HG02970 (cell line): ENCODE data around the gene MYRIP.

ENCODE experiments used
- ATAC-seq: cut with Tn5 transposase; IDR thresholded peaks from one replicate; pipeline ENCODE4 v1.9.1; 2021; ENCODE audit warnings: mild to moderate bottlenecking, moderate library complexity, moderate number of reproducible peaks; ENCODE audit not compliant: unreplicated experiment, low FRiP score

The MYRIP gene

DNA sequence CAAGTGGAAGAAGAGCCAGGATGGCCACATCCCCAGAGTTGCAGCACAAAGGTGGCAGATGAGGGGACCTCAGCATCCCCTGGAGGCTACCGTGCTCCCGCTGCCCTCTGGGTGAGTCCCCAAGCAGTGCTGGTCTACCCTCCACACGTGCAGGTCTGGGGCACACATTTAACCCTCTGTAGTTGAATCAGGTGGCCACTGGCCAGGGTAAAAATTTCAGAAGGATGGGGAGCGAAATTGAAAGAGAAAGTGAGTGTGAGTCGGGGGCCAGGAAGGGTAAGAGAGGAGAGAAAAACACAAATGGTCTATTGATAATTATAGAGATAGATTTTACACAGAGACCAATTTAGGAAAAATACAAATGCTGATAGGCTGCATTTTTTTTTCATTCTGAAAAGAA lies 360.6 kb downstream of the MYRIP start:
- peak; percentile 41 for ATAC-seq

- ATAC-seq, result peak; percentile 92
These were observed 361.0 kb downstream of the MYRIP start for GRCh38 chr3:40170395-40170794.

GRCh38 chr3:40172560-40172959 lies 363.2 kb downstream of the MYRIP start:
- no peak for ATAC-seq

- no peak for ATAC-seq
These were observed 363.9 kb downstream of the MYRIP start for GRCh38 chr3:40173227-40173721.

DNA sequence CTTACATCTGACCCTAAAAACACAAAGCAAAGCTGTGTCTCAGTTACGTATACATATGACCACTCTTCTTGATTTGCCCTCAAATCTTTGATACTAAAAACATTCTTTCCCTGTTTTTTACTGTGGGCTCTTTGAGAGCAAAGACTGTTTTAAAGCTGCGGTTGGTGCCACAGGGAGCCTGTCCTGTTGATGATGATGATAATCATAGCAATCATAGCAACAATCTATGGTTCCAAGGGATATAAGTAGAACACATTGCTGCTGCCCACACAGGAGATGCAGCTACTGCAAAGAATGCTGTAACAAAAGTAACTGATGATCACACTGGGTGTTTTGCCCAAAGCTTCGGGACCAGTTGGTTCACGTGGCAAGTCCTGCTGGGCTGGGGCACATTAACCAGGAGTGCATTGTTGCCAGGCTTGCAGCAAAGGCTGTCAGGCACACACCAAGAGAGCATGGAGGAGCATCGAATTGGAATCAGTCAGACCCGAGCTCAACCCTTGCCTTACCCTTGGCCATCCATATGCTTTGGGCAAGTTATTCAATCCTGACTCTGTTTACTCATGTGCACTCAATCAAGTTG lies 368.7 kb downstream of the MYRIP start:
- no peak for ATAC-seq

DNA sequence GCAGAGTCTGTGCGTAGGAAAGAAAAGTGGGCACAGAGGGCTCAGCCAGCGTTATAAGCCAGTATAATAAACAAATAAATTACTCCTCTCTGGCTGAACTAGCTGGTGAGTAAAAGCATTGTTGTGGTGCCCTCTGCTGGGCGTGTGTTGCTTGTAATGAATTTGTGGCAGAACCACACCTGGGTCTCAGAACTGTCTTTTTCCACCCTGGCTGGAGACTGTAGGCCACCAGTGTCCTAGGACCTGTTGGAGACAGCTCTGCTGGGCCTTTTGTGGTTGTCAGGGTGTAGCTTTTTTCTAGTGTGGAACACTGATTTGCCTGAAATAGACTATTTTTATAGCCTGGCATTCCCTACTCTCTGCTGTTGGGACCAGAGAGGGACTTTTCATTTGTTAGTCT lies 369.6 kb downstream of the MYRIP start:
- ATAC-seq, result no peak

DNA sequence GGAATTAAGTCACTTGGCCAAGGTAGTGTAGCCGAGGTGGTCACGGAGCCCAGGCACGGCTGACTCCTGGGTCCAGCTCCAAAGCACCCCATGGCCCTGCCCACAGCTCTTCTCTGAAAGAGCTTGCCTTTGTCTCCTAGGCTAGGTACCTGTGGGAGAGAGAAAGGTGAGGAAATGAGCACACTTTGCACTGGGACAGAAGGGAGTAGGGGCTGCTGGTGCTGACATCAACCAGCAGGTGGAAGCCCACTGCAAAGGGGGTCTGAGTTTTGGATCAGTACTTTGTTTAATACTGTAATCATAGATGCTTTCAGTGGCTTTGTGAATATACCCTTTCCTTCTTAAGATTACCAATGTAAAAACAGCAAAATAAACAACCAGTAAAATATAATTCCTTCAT lies 371.8 kb downstream of the MYRIP start:
- ATAC-seq, result no peak

GRCh38 chr3:40185029-40185695 lies 375.8 kb downstream of the MYRIP start:
- peak; percentile 52 for ATAC-seq

DNA sequence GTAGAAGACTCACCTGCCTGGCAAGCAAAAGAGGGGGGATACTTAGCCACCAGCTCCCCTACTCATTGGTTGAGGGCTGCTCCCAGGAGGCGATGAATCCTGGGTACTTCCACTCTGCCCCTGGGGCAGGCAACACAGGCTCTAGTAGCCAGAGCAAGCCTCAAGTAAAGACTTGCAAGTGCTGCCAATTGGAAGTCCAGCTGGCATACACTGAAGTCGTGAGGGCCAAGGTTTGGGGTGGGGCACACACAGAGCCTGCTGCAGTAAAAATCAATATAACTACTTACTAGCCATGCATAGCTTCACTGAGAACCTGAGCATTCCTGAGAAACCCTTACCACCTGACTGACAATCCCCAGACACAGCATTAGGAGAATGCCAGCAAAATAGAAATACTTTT lies 377.1 kb downstream of the MYRIP start:
- ATAC-seq, result no peak

DNA sequence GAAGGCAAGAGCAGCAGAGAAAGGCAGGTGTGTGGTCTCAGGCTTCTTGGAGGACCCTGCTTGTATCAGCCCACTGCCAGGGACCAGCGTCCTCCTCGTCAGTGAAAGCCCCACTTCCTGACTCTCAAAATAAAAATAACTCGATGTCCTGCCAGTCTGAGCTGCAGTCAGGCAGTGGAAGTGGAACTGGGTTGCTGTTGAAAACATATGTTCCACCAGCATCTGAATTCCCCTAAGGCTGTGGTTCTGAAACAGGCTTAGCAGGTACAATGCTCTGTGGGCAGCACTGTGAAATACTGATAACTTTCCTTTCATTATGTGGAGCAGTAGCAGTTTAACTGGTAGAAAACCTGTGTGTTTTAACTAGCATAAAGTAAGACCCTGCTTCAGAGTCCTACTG lies 378.5 kb downstream of the MYRIP start:
- peak; percentile 38 for ATAC-seq

- ATAC-seq, result no peak
These were observed 379.7 kb downstream of the MYRIP start for GRCh38 chr3:40189118-40189517.

- no peak for ATAC-seq
These were observed 380.6 kb downstream of the MYRIP start for GRCh38 chr3:40190056-40190455.

- no peak for ATAC-seq
These were observed 381.8 kb downstream of the MYRIP start for GRCh38 chr3:40191251-40191650.

DNA sequence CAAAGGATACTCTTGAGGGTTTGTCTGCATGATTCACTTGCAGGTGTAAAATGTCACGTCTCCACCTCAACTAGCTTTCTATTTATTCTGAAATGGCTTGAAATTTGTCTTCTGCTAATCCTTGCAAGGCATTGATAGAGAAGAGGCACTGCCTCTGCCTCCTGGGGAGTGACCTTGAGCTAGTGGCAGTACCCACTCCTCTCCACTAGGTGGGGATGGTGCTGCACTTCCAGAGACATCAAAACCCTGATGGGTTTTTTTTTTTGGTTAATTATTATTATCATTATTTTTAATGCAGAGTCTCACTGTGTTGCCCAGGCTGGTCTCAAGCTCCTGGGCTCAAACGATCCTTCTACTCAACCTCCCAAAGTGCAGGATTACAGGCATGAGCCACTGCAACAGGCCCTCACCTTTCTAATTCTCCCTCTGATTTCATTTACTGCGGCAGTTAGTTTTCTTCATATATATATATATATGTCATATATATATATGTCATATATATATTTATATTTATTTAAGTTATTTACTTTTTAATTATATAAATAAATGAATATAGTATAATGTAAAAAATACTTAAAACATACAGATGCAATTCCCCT lies 382.5 kb downstream of the MYRIP start:
- peak; percentile 56 for ATAC-seq

GRCh38 chr3:40192628-40193027 lies 383.2 kb downstream of the MYRIP start:
- ATAC-seq, result no peak

DNA sequence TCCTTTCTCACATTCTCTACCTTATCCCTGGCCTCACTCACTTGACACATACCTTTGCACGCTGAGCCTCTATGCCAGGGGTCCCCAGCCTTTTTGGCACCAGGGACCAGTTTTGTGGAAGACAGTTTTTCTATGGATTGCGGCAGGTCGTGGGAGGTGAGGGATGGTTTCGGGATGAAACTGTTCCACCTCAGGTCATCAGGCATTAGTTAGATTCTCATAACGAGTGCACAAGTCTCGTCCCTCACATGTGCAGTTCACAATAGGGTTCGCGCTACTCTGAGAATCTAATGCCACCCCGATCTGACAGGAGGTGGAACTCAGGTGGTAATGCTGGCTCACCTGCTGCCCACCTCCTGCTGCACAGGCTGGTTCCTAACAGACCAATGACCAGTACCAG lies 387.6 kb downstream of the MYRIP start:
- no peak for ATAC-seq

DNA sequence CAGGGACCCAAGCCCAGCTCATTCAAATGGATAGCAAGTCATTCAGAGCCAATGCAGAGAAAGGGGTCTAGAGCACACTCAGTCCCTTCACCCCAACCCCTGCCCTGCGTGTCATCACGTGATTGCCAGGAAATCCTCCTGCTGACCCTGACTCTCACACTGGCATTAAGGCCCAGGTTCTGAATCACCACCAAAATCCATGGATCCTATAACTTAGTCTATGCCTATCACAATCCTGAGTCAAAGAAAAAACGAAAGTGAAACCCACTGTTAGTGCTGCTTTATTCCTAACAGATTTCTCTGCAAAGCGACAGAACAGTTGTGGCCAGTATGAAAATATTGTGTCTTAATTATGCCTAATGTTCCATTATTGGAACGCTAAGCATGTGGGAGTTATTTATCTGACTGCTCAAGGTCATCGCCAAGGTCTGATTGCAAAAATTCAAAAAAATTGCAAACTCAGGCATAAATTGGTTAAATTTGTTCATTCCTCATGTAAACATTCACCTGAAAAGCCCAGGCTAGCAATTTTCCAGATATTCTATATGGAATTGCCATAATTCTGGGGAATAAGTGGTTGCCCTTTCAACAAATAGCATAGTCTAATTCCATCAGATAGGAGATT lies 391.4 kb downstream of the MYRIP start:
- no peak for ATAC-seq

GRCh38 chr3:40201770-40202169 lies 392.4 kb downstream of the MYRIP start:
- ATAC-seq, result no peak

- no peak for ATAC-seq
These were observed 397.1 kb downstream of the MYRIP start for GRCh38 chr3:40206522-40206921.

- ATAC-seq, result no peak
These were observed 398.4 kb downstream of the MYRIP start for GRCh38 chr3:40207796-40208195.

DNA sequence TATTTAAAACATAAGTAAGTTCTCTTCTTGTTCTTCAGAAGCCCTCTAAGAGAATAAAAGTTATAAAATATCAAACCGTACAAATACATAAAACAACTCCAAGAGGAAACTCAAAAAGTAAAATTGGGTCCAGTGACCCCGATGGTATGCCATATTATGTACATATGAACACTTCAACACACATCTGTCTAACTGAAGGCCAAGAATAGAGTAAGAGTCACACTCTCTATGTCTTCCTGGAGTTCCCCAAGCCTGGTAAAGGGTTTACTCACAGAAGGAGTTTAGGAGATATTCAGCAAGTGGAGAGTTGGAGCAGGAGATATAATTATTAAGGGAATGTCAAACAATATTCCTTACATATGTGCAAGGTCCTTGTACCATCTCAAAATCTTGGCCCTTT lies 398.8 kb downstream of the MYRIP start:
- ATAC-seq, result no peak
